ENCODE measurements around the gene PARVA.

The PARVA gene

GRCh38 chr11:12421386-12421785 lies 44.0 kb downstream of the PARVA start:
- TF ChIP-seq POLR2AphosphoS5 (IDR thresholded peaks at IDR 0.05; ENCODE audit: low read depth, low read length): no peak
- TF ChIP-seq TAF1 (IDR thresholded peaks at IDR 0.05; ENCODE audit: borderline replicate concordance, low read depth, low read length): no peak
- TF ChIP-seq POLR2A (IDR thresholded peaks at IDR 0.05; ENCODE audit: low read depth, low read length): no peak
- no peak for DNase-seq (ENCODE audit: insufficient read length)
- FAIRE-seq: no peak

- DNase-seq (ENCODE audit: insufficient read length) (no peak), FAIRE-seq (no peak)
- TF ChIP-seq POLR2A (IDR thresholded peaks at IDR 0.05; ENCODE audit: low read depth, low read length) (no peak), TAF1 (IDR thresholded peaks at IDR 0.05; ENCODE audit: borderline replicate concordance, low read depth, low read length) (no peak), POLR2AphosphoS5 (IDR thresholded peaks at IDR 0.05; ENCODE audit: low read depth, low read length) (no peak)
Observed at GRCh38 chr11:12426176-12426575, 48.8 kb downstream of the PARVA start.

GRCh38 chr11:12429155-12429554 lies 51.8 kb downstream of the PARVA start:
- no peak for DNase-seq (ENCODE audit: insufficient read length)
- TF ChIP-seq TAF1 (IDR thresholded peaks at IDR 0.05; ENCODE audit: borderline replicate concordance, low read depth, low read length) (no peak), POLR2AphosphoS5 (IDR thresholded peaks at IDR 0.05; ENCODE audit: low read depth, low read length) (no peak), POLR2A (IDR thresholded peaks at IDR 0.05; ENCODE audit: low read depth, low read length) (no peak)
- FAIRE-seq: no peak

GRCh38 chr11:12430351-12430750 lies 53.0 kb downstream of the PARVA start:
- FAIRE-seq (no peak), DNase-seq (ENCODE audit: insufficient read length) (no peak)
- no peak for TF ChIP-seq POLR2A (IDR thresholded peaks at IDR 0.05; ENCODE audit: low read depth, low read length)
- TF ChIP-seq POLR2AphosphoS5 (IDR thresholded peaks at IDR 0.05; ENCODE audit: low read depth, low read length): no peak
- TF ChIP-seq TAF1 (IDR thresholded peaks at IDR 0.05; ENCODE audit: borderline replicate concordance, low read depth, low read length): no peak

- TF ChIP-seq POLR2A (IDR thresholded peaks at IDR 0.05; ENCODE audit: low read depth, low read length): no peak
- TF ChIP-seq TAF1 (IDR thresholded peaks at IDR 0.05; ENCODE audit: borderline replicate concordance, low read depth, low read length): no peak
- TF ChIP-seq POLR2AphosphoS5 (IDR thresholded peaks at IDR 0.05; ENCODE audit: low read depth, low read length): no peak
- FAIRE-seq (no peak), DNase-seq (ENCODE audit: insufficient read length) (no peak)
Observed at GRCh38 chr11:12430954-12431595, 53.7 kb downstream of the PARVA start.

- no peak for TF ChIP-seq TAF1 (IDR thresholded peaks at IDR 0.05; ENCODE audit: borderline replicate concordance, low read depth, low read length)
- TF ChIP-seq POLR2A (IDR thresholded peaks at IDR 0.05; ENCODE audit: low read depth, low read length): no peak
- TF ChIP-seq POLR2AphosphoS5 (IDR thresholded peaks at IDR 0.05; ENCODE audit: low read depth, low read length): no peak
- no peak for FAIRE-seq
Observed at GRCh38 chr11:12432507-12432906, 55.1 kb downstream of the PARVA start.

GRCh38 chr11:12433121-12433520 lies 55.8 kb downstream of the PARVA start:
- DNase-seq (ENCODE audit: insufficient read length) (no peak), FAIRE-seq (no peak)
- TF ChIP-seq POLR2A (IDR thresholded peaks at IDR 0.05; ENCODE audit: low read depth, low read length) (no peak), TAF1 (IDR thresholded peaks at IDR 0.05; ENCODE audit: borderline replicate concordance, low read depth, low read length) (no peak), POLR2AphosphoS5 (IDR thresholded peaks at IDR 0.05; ENCODE audit: low read depth, low read length) (no peak)

More at GRCh38 chr11:12432507-12432906, 55.1 kb downstream of the PARVA start:
- no peak for DNase-seq (ENCODE audit: insufficient read length)

- no peak for FAIRE-seq
- TF ChIP-seq POLR2A (IDR thresholded peaks at IDR 0.05; ENCODE audit: low read depth, low read length): no peak
- no peak for TF ChIP-seq POLR2AphosphoS5 (IDR thresholded peaks at IDR 0.05; ENCODE audit: low read depth, low read length)
- no peak for TF ChIP-seq TAF1 (IDR thresholded peaks at IDR 0.05; ENCODE audit: borderline replicate concordance, low read depth, low read length)
- no peak for DNase-seq (ENCODE audit: insufficient read length)
Observed at GRCh38 chr11:12433571-12434324, 56.4 kb downstream of the PARVA start.

GRCh38 chr11:12434325-12434654 lies 56.9 kb downstream of the PARVA start:
- DNase-seq (ENCODE audit: insufficient read length) (no peak), FAIRE-seq (no peak)
- TF ChIP-seq POLR2A (IDR thresholded peaks at IDR 0.05; ENCODE audit: low read depth, low read length) (no peak), POLR2AphosphoS5 (IDR thresholded peaks at IDR 0.05; ENCODE audit: low read depth, low read length) (no peak), TAF1 (IDR thresholded peaks at IDR 0.05; ENCODE audit: borderline replicate concordance, low read depth, low read length) (no peak)

GRCh38 chr11:12435264-12435663 lies 57.9 kb downstream of the PARVA start:
- DNase-seq (ENCODE audit: insufficient read length): no peak
- no peak for FAIRE-seq
- no peak for TF ChIP-seq POLR2A (IDR thresholded peaks at IDR 0.05; ENCODE audit: low read depth, low read length)
- no peak for TF ChIP-seq TAF1 (IDR thresholded peaks at IDR 0.05; ENCODE audit: borderline replicate concordance, low read depth, low read length)
- no peak for TF ChIP-seq POLR2AphosphoS5 (IDR thresholded peaks at IDR 0.05; ENCODE audit: low read depth, low read length)

GRCh38 chr11:12436266-12436665 lies 58.9 kb downstream of the PARVA start:
- no peak for FAIRE-seq
- TF ChIP-seq POLR2AphosphoS5 (IDR thresholded peaks at IDR 0.05; ENCODE audit: low read depth, low read length): no peak
- TF ChIP-seq TAF1 (IDR thresholded peaks at IDR 0.05; ENCODE audit: borderline replicate concordance, low read depth, low read length): no peak
- no peak for TF ChIP-seq POLR2A (IDR thresholded peaks at IDR 0.05; ENCODE audit: low read depth, low read length)

GRCh38 chr11:12438291-12438690 lies 60.9 kb downstream of the PARVA start:
- DNase-seq (ENCODE audit: insufficient read length) (no peak), FAIRE-seq (no peak)
- no peak for TF ChIP-seq POLR2A (IDR thresholded peaks at IDR 0.05; ENCODE audit: low read depth, low read length)

More at GRCh38 chr11:12436266-12436665, 58.9 kb downstream of the PARVA start:
- DNase-seq (ENCODE audit: insufficient read length): no peak
